Astrocyte (in vitro differentiated cells and primary cell): ENCODE measurements around the gene HMGXB3. TPM values are rescaled to one million over a fixed set of nuclear protein-coding genes. Genes with fewer than 3 reads are reported as not detected.

Source experiments
- DNase-seq: peaks from one replicate; pipeline ENCODE4 v3.0.0-alpha.2; 2010; ENCODE audit warnings: low read depth
- FAIRE-seq: peaks from 2 replicates; lab custom pipeline; 2011; peaks lifted over from hg19 to GRCh38; lab: Jason Lieb, UNC
- H2AFZ ChIP-seq: 2 replicates; pipeline ENCODE4 v1.6.0; 2012; ENCODE audit warnings: low read depth, low read length, inconsistent platforms
- H3K27ac ChIP-seq: 2 replicates; pipeline ENCODE4 v1.5.1; 2011; ENCODE audit warnings: low read depth, low read length, inconsistent platforms
- H3K27me3 ChIP-seq: 2 replicates; pipeline ENCODE4 v1.6.0; 2011; ENCODE audit warnings: low read length, inconsistent platforms; ENCODE audit not compliant: insufficient read depth
- H3K36me3 ChIP-seq: 2 replicates; pipeline ENCODE4 v1.5.1; 2011; ENCODE audit warnings: low read length, inconsistent platforms; ENCODE audit not compliant: insufficient read depth
- H3K4me1 ChIP-seq: 2 replicates; pipeline ENCODE4 v1.5.1; 2011; ENCODE audit warnings: low read length, inconsistent platforms; ENCODE audit not compliant: insufficient read depth
- H3K4me2 ChIP-seq: 2 replicates; pipeline ENCODE4 v1.6.0; 2012; ENCODE audit warnings: low read length, inconsistent platforms
- H3K4me3 ChIP-seq: 2 replicates; pipeline ENCODE4 v1.5.1; 2011; ENCODE audit warnings: low read depth, mild to moderate bottlenecking, low read length, inconsistent platforms; ENCODE audit not compliant: insufficient read depth
- H3K79me2 ChIP-seq: 2 replicates; pipeline ENCODE4 v1.6.0; 2012; ENCODE audit warnings: mild to moderate bottlenecking, low read length, inconsistent platforms; ENCODE audit not compliant: insufficient read depth
- H3K9ac ChIP-seq: 2 replicates; pipeline ENCODE4 v1.6.0; 2012; ENCODE audit warnings: mild to moderate bottlenecking, low read length, inconsistent platforms
- H3K9me3 ChIP-seq: 2 replicates; pipeline ENCODE4 v1.5.1; 2012; ENCODE audit warnings: low read depth, mild to moderate bottlenecking, low read length, inconsistent platforms; ENCODE audit not compliant: insufficient read depth
- H4K20me1 ChIP-seq: 2 replicates; pipeline ENCODE4 v1.6.0; 2012; ENCODE audit warnings: low read length, inconsistent platforms; ENCODE audit not compliant: insufficient read depth
- H3K27ac Mint-ChIP-seq: one replicate; pipeline ENCODE4 v1.8.0; 2021; ENCODE audit warnings: mild to moderate bottlenecking, mixed read lengths; ENCODE audit not compliant: unreplicated experiment
- H3K27me3 Mint-ChIP-seq: one replicate; pipeline ENCODE4 v1.8.0; 2021; ENCODE audit warnings: low read depth, mixed read lengths; ENCODE audit not compliant: unreplicated experiment
- H3K36me3 Mint-ChIP-seq: one replicate; pipeline ENCODE4 v1.8.0; 2021; ENCODE audit warnings: low read depth, mixed read lengths; ENCODE audit not compliant: unreplicated experiment
- H3K4me1 Mint-ChIP-seq: one replicate; pipeline ENCODE4 v1.8.0; 2021; ENCODE audit warnings: low read depth, mixed read lengths; ENCODE audit not compliant: unreplicated experiment
- H3K4me3 Mint-ChIP-seq: one replicate; pipeline ENCODE4 v1.8.0; 2021; ENCODE audit warnings: mild to moderate bottlenecking, moderate library complexity, mixed read lengths; ENCODE audit not compliant: unreplicated experiment
- H3K9me3 Mint-ChIP-seq: one replicate; pipeline ENCODE4 v1.8.0; 2021; ENCODE audit warnings: mild to moderate bottlenecking, mixed read lengths; ENCODE audit not compliant: unreplicated experiment
- EZH2 ChIP-seq: IDR thresholded peaks from 2 replicates; pipeline ENCODE4 v1.6.1; 2012; ENCODE audit warnings: mild to moderate bottlenecking, low read length, inconsistent platforms; ENCODE audit not compliant: insufficient read depth
- total RNA-seq: library from RNA; stranded (reverse); gene quantifications from 2 replicates; pipeline ENCODE4 v1.2.1, GENCODE V29; 2021
- TF ChIP-seq, protein P1 (sequence below): IDR thresholded peaks from 2 replicates; pipeline ENCODE4 v1.5.1; 2011; ENCODE audit warnings: low read depth, mild to moderate bottlenecking, inconsistent platforms, low read length, moderate library complexity; ENCODE audit not compliant: insufficient read depth

Gene HMGXB3
- total RNA-seq, 1 donor from 2014 or later: 58.1 TPM

- H3K4me1 ChIP-seq: peaks cover 11% of the 10 kb centered on the region
- FAIRE-seq: no peak
- H3K36me3 Mint-ChIP-seq: peaks cover 49% of the 10 kb centered on the region
- no peak for DNase-seq
- H4K20me1 ChIP-seq: peaks cover 20% of the 10 kb centered on the region
- peaks cover 4% of the 10 kb centered on the region for H3K4me1 Mint-ChIP-seq
- peaks cover 66% of the 10 kb centered on the region for H3K36me3 ChIP-seq
- H3K4me3 ChIP-seq: no peak overlapping the region
- TF ChIP-seq EZH2: no peak
- TF ChIP-seq, protein P1, sequence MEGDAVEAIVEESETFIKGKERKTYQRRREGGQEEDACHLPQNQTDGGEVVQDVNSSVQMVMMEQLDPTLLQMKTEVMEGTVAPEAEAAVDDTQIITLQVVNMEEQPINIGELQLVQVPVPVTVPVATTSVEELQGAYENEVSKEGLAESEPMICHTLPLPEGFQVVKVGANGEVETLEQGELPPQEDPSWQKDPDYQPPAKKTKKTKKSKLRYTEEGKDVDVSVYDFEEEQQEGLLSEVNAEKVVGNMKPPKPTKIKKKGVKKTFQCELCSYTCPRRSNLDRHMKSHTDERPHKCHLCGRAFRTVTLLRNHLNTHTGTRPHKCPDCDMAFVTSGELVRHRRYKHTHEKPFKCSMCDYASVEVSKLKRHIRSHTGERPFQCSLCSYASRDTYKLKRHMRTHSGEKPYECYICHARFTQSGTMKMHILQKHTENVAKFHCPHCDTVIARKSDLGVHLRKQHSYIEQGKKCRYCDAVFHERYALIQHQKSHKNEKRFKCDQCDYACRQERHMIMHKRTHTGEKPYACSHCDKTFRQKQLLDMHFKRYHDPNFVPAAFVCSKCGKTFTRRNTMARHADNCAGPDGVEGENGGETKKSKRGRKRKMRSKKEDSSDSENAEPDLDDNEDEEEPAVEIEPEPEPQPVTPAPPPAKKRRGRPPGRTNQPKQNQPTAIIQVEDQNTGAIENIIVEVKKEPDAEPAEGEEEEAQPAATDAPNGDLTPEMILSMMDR: no peak
- H3K27ac Mint-ChIP-seq: no peak overlapping the region
- no peak overlapping the region for H2AFZ ChIP-seq
- H3K9ac ChIP-seq: no peak overlapping the region
- no peaks in the 10 kb centered on the region for H3K27me3 Mint-ChIP-seq
- H3K9me3 ChIP-seq: peaks cover 5% of the 10 kb centered on the region
- H3K4me2 ChIP-seq: no peak overlapping the region
- H3K27ac ChIP-seq: no peak overlapping the region
- H3K27me3 ChIP-seq: no peaks in the 10 kb centered on the region
- H3K4me3 Mint-ChIP-seq: no peak overlapping the region
- peaks cover 9% of the 10 kb centered on the region for H3K9me3 Mint-ChIP-seq
- peaks cover 46% of the 10 kb centered on the region for H3K79me2 ChIP-seq
These were observed 14.9 kb downstream of the HMGXB3 start for GRCh38 chr5:150015415-150015814.

DNA sequence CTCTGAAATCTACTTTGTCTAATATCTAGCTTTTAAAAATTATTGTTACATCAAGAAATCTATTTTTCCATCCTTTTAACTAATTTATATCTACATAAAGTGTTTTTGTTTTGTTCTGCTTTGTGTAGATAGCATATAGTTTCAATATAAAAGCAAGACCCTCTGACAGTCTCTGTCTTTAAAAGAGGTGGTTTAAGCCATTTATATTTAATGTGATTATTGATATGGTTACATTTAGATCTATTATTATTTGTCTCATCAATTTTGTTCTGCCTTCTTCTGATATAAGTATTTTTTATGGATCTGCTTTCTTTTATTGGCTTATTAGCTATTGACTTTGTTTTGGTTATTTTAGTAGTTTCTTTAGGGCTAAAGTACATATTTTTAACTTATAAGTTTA is 16.0 kb downstream of the HMGXB3 start:
- Histone ChIP-seq H3K4me1 (peaks cover 22% of the 10 kb centered on the region), H3K9ac (no peak overlapping the region), H2AFZ (no peak overlapping the region), H3K27me3 (no peaks in the 10 kb centered on the region), H3K27ac (no peak overlapping the region), H3K4me3 (no peak overlapping the region), H3K79me2 (peaks cover 37% of the 10 kb centered on the region), H3K4me2 (no peak overlapping the region), H4K20me1 (peaks cover 12% of the 10 kb centered on the region), H3K36me3 (peaks cover 59% of the 10 kb centered on the region), H3K9me3 (peaks cover 5% of the 10 kb centered on the region)
- H3K4me1 Mint-ChIP-seq: peaks cover 12% of the 10 kb centered on the region
- DNase-seq: no peak
- peaks cover 47% of the 10 kb centered on the region for H3K36me3 Mint-ChIP-seq
- H3K27ac Mint-ChIP-seq: no peak overlapping the region
- no peaks in the 10 kb centered on the region for H3K27me3 Mint-ChIP-seq
- no peak for FAIRE-seq
- peaks cover 9% of the 10 kb centered on the region for H3K9me3 Mint-ChIP-seq
- no peak overlapping the region for H3K4me3 Mint-ChIP-seq
- TF ChIP-seq, protein P1: no peak
- no peak for TF ChIP-seq EZH2

DNA sequence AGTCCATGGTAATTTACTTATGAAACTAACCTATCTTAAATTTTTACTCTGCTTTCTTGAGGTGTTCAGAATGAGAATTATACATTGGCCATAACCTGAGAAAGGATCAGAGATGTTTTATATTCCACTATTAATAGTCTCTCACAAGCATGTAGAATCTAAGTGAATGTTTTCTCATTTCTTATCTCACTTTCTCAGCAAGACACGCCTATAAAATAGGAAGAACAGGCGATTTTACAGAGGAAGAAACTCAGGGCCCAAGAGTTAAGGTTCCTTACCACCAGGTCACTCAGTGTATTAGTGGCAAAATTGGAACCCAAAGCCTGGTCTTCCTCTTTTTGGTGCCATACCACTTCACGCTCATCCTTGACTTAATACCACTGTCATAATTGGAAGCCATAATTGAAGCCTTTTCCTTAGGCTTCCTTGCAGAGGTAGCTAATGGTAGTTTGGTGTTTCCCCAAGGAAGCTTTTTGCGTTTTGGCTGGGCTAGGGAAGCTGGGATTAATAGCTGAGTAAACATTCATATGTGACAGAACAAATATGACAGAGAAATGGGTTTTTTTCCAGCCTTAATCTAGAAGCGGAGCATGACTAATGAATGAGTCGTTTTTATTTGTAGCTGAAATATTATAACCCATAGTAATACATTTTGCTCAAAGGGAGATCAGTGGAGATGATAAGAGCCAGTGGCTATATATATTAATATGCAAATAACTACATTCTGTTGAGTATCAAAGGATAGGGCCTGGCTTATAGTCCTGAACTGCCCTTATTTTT is 16.9 kb downstream of the HMGXB3 start:
- Histone ChIP-seq H3K9ac (no peak overlapping the region), H3K4me2 (peak overlapping the region; percentile 34), H3K27me3 (no peaks in the 10 kb centered on the region), H3K36me3 (peaks cover 52% of the 10 kb centered on the region), H3K9me3 (peaks cover 5% of the 10 kb centered on the region), H3K27ac (peak overlapping the region; percentile 47), H3K4me3 (no peak overlapping the region), H2AFZ (no peak overlapping the region), H3K79me2 (peaks cover 37% of the 10 kb centered on the region), H4K20me1 (peaks cover 14% of the 10 kb centered on the region), H3K4me1 (peaks cover 30% of the 10 kb centered on the region)
- Mint-ChIP-seq H3K4me3 (no peak overlapping the region), H3K9me3 (peaks cover 9% of the 10 kb centered on the region), H3K27me3 (no peaks in the 10 kb centered on the region), H3K4me1 (peaks cover 21% of the 10 kb centered on the region), H3K36me3 (peaks cover 41% of the 10 kb centered on the region), H3K27ac (no peak overlapping the region)
- DNase-seq (peak; percentile 35), FAIRE-seq (no peak)
- TF ChIP-seq EZH2: no peak
- TF ChIP-seq, protein P1: no peak
